Measurements from ENCODE around the gene NFS1.

NFS1 gene

DNA sequence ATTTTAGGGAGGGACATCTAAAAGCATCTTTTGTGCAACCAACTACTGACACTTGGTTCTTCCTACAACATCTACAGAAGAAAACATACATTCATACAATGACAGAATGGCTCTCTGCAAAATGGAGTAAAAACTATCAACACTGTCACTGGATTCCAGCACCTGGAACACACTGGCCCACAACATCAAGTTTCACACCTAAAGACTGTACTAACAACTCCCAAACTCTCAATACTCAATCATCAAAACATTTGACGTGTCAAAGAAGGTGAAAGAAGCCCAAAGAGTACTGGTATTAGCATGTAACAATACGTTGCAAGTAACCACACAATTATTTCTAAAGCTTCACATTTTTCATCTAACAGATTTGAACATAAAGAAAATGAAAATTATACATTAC, 36.6 kb downstream of the NFS1 start:
- Mint-ChIP-seq H3K27ac (no peak overlapping the region), H3K9me3 (no peaks in the 10 kb centered on the region), H3K36me3 (ENCODE audit: low read depth) (peaks cover 15% of the 10 kb centered on the region), H3K27me3 (no peaks in the 10 kb centered on the region), H3K4me1 (ENCODE audit: low read depth) (peaks cover 47% of the 10 kb centered on the region), H3K4me3 (peak overlapping the region; percentile 41)
- intact Hi-C loops (cut with micrococcal nuclease): no loop called here

DNA sequence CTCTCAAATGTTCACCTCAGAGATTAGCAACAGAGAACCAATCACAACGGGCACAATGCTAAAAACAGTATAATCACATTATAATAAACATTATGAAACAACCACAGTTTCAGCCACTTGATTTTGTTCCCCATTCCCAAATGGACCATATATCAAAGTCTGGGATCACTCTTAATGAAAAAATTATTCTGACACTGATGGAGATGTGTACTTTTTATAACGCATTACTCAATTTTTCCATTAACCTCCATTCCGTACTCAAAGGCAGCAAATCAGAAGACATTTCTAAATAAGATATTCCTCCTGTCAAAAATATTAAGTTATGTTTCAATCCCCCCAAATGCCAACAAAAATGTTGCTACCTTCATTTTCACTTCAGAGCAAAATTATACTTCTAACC, 37.2 kb downstream of the NFS1 start:
- Mint-ChIP-seq H3K9me3 (no peaks in the 10 kb centered on the region), H3K4me3 (peak overlapping the region; percentile 39), H3K4me1 (ENCODE audit: low read depth) (peaks cover 53% of the 10 kb centered on the region), H3K36me3 (ENCODE audit: low read depth) (peaks cover 21% of the 10 kb centered on the region), H3K27me3 (no peaks in the 10 kb centered on the region), H3K27ac (no peak overlapping the region)
- intact Hi-C loops (cut with micrococcal nuclease): no loop called here

DNA sequence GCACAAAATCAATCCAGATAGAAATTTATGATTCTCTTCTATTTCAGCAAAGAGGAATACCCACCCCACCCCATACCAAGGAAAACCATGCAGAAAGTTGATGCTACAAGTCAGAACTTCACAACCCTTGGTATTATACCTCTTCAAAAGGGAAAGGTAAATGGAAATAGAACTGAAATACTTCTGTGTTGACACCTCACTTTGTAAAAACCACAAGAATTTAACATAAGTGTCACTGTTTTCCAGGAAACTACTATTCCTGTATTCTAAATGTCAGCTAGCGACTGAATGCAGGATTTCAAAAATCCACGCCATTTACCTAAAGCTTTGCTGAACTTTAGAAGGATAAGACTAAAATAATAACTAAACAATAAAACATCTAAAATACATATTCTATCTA, 38.1 kb downstream of the NFS1 start:
- intact Hi-C loops (cut with micrococcal nuclease): no loop called here
- peaks cover 54% of the 10 kb centered on the region for H3K4me1 Mint-ChIP-seq (ENCODE audit: low read depth)
- no peaks in the 10 kb centered on the region for H3K27me3 Mint-ChIP-seq
- no peak overlapping the region for H3K27ac Mint-ChIP-seq
- no peaks in the 10 kb centered on the region for H3K9me3 Mint-ChIP-seq
- H3K36me3 Mint-ChIP-seq (ENCODE audit: low read depth): peaks cover 28% of the 10 kb centered on the region
- H3K4me3 Mint-ChIP-seq: no peak overlapping the region

GRCh38 chr20:35660122-35660937, 38.8 kb downstream of the NFS1 start:
- no peaks in the 10 kb centered on the region for H3K27me3 Mint-ChIP-seq
- H3K4me3 Mint-ChIP-seq: no peak overlapping the region
- H3K27ac Mint-ChIP-seq: no peak overlapping the region
- H3K4me1 Mint-ChIP-seq (ENCODE audit: low read depth): peaks cover 54% of the 10 kb centered on the region
- no peaks in the 10 kb centered on the region for H3K9me3 Mint-ChIP-seq
- intact Hi-C loops (cut with micrococcal nuclease): no loop called here
- peaks cover 28% of the 10 kb centered on the region for H3K36me3 Mint-ChIP-seq (ENCODE audit: low read depth)

DNA sequence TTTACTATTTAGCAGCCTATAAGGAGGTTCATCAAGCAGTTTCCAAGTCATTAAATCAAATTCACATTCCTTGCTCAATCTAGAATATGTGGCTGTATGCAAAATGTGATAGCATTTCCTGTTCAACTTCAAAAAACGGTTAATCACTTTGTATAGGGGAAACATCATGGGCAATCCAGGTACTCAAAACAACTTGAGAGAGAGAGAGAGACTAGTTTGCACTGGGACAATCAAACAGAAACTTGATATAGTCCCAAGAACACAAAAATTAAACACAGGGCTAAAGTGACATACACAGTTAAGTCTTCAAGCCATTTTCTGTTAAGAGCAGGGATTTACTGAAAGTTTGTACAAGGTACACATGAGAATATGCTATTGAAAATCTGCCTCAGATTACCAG, 41.9 kb downstream of the NFS1 start:
- intact Hi-C loops (cut with micrococcal nuclease): no loop called here
- H3K9me3 Mint-ChIP-seq: no peaks in the 10 kb centered on the region
- H3K4me1 Mint-ChIP-seq (ENCODE audit: low read depth): peaks cover 25% of the 10 kb centered on the region
- H3K4me3 Mint-ChIP-seq: no peak overlapping the region
- H3K27ac Mint-ChIP-seq: no peak overlapping the region
- peaks cover 13% of the 10 kb centered on the region for H3K36me3 Mint-ChIP-seq (ENCODE audit: low read depth)
- no peaks in the 10 kb centered on the region for H3K27me3 Mint-ChIP-seq

GRCh38 chr20:35654415-35654814, 44.7 kb downstream of the NFS1 start:
- Mint-ChIP-seq H3K4me1 (ENCODE audit: low read depth) (peaks cover 16% of the 10 kb centered on the region), H3K27me3 (no peaks in the 10 kb centered on the region), H3K4me3 (no peak overlapping the region), H3K36me3 (ENCODE audit: low read depth) (peaks cover 22% of the 10 kb centered on the region), H3K27ac (no peak overlapping the region), H3K9me3 (no peaks in the 10 kb centered on the region)
- intact Hi-C loops (cut with micrococcal nuclease): no loop called here

GRCh38 chr20:35653893-35654292, 45.3 kb downstream of the NFS1 start:
- peaks cover 12% of the 10 kb centered on the region for H3K4me1 Mint-ChIP-seq (ENCODE audit: low read depth)
- no peak overlapping the region for H3K27ac Mint-ChIP-seq
- H3K4me3 Mint-ChIP-seq: no peak overlapping the region
- no peaks in the 10 kb centered on the region for H3K27me3 Mint-ChIP-seq
- peaks cover 22% of the 10 kb centered on the region for H3K36me3 Mint-ChIP-seq (ENCODE audit: low read depth)
- no peaks in the 10 kb centered on the region for H3K9me3 Mint-ChIP-seq
- intact Hi-C loops (cut with micrococcal nuclease): no loop called here

DNA sequence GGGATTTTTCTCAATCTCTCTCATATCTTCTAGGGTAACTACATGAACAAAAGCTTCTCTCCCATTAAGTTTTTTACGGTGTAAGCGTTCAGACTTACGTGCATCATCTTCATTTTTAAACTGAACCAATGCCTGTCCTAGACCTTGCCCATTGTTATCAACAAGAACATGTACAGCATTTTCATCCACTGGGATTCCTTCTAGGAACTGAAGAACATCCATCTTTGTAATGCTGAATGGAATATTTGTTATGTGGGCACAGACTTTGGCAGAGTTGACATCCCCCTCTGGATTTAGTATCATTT, 45.8 kb downstream of the NFS1 start:
- peaks cover 7% of the 10 kb centered on the region for H3K4me1 Mint-ChIP-seq (ENCODE audit: low read depth)
- intact Hi-C loops (cut with micrococcal nuclease): no loop called here
- H3K27me3 Mint-ChIP-seq: no peaks in the 10 kb centered on the region
- no peaks in the 10 kb centered on the region for H3K9me3 Mint-ChIP-seq
- peaks cover 22% of the 10 kb centered on the region for H3K36me3 Mint-ChIP-seq (ENCODE audit: low read depth)
- no peak overlapping the region for H3K27ac Mint-ChIP-seq
- no peak overlapping the region for H3K4me3 Mint-ChIP-seq

- no peaks in the 10 kb centered on the region for H3K9me3 Mint-ChIP-seq
- intact Hi-C loops (cut with micrococcal nuclease): no loop called here
- no peaks in the 10 kb centered on the region for H3K27me3 Mint-ChIP-seq
- no peak overlapping the region for H3K4me3 Mint-ChIP-seq
- peaks cover 26% of the 10 kb centered on the region for H3K36me3 Mint-ChIP-seq (ENCODE audit: low read depth)
- H3K4me1 Mint-ChIP-seq (ENCODE audit: low read depth): peaks cover 7% of the 10 kb centered on the region
- H3K27ac Mint-ChIP-seq: no peak overlapping the region
Observed at GRCh38 chr20:35652641-35653429, 46.3 kb downstream of the NFS1 start.

DNA sequence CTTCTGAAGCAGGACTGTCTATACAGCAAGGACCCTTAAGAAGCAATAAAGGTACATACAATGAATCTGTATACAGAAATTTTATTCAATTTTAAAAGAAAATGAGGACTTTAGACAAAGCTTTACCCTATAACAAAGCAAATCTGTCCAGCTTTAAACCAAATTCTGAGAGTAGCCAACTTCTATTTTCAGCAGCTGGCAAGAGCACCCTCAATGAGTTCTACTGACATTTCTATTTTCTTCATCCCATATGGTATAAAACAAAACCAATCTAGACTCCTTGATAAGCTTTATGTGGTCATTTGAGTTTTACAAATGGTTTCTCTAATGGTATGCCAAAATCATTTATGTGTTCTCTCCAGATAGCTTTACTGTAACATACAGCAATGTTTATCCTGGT, 47.2 kb downstream of the NFS1 start:
- H3K9me3 Mint-ChIP-seq: no peaks in the 10 kb centered on the region
- intact Hi-C loops (cut with micrococcal nuclease): no loop called here
- peaks cover 26% of the 10 kb centered on the region for H3K36me3 Mint-ChIP-seq (ENCODE audit: low read depth)
- no peak overlapping the region for H3K4me3 Mint-ChIP-seq
- no peaks in the 10 kb centered on the region for H3K27me3 Mint-ChIP-seq
- no peak overlapping the region for H3K27ac Mint-ChIP-seq
- H3K4me1 Mint-ChIP-seq (ENCODE audit: low read depth): peaks cover 1% of the 10 kb centered on the region

DNA sequence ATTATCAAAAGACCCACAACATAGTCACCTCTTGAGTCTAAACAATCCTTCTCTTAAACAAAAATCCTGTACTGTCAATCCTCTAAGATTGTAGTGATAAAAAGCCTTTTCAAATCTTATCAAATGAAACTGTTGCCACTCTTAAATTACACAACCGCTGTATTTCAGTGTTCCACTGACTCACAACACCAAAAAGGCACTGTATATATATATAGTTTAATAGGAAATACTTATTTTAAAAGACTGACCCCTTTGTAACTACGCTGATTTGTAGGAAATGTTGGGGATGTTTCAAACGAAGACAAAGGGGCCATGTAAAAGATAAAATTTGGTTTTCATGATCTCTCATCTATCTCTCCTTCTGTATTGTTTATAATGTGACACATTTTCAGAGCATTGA, 48.5 kb downstream of the NFS1 start:
- Mint-ChIP-seq H3K36me3 (ENCODE audit: low read depth) (peaks cover 22% of the 10 kb centered on the region), H3K4me1 (ENCODE audit: low read depth) (no peaks in the 10 kb centered on the region), H3K27ac (no peak overlapping the region), H3K27me3 (no peaks in the 10 kb centered on the region), H3K4me3 (no peak overlapping the region), H3K9me3 (no peaks in the 10 kb centered on the region)
- intact Hi-C loops (cut with micrococcal nuclease): no loop called here

DNA sequence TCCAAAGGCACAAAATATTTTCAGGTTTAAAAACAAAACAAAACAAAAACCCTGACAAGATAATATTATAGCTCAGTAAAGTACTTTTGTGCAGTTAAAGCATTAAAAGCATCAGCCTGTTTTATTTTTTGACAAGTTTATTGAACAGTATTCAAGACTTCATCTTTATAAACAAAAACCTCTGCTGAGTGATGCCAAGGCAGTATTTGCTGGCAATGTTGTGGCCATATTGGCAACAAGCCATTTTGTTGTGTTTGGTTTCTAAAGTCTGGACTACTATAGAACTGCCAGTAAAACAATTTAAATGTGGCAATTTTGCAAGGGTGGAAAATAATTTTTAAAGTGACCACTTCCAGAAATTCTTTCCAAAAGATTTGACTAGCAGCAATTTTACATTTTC, 50.3 kb downstream of the NFS1 start:
- H3K27ac Mint-ChIP-seq: no peak overlapping the region
- intact Hi-C loops (cut with micrococcal nuclease): no loop called here
- H3K4me1 Mint-ChIP-seq (ENCODE audit: low read depth): no peaks in the 10 kb centered on the region
- peaks cover 32% of the 10 kb centered on the region for H3K36me3 Mint-ChIP-seq (ENCODE audit: low read depth)
- no peaks in the 10 kb centered on the region for H3K27me3 Mint-ChIP-seq
- no peaks in the 10 kb centered on the region for H3K9me3 Mint-ChIP-seq
- H3K4me3 Mint-ChIP-seq: no peak overlapping the region

DNA sequence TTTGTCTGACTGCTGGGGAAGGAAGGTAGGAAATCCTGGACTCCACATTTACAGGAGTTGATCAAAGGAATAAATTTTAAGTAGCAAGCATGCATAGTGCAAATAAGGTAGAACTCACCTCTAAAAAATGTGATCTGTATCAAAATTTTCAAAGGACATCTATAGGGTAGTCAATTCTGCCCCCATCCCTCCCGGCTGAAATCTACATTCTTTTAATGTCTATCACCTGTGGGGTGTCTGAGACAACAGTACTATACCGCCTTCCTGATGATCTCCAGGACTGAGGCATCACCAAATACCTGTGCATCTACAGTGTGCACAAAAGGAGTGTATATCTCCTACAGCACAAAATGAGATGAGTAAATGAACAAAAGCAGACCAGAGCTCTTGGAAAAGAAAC, 54.3 kb downstream of the NFS1 start:
- no peak overlapping the region for H3K27ac Mint-ChIP-seq
- H3K9me3 Mint-ChIP-seq: no peaks in the 10 kb centered on the region

GRCh38 chr20:35643045-35643444, 56.1 kb downstream of the NFS1 start:
- H3K27me3 Mint-ChIP-seq: no peaks in the 10 kb centered on the region
- H3K27ac Mint-ChIP-seq: no peak overlapping the region
- H3K4me1 Mint-ChIP-seq (ENCODE audit: low read depth): peaks cover 5% of the 10 kb centered on the region
- H3K9me3 Mint-ChIP-seq: no peaks in the 10 kb centered on the region
- peaks cover 38% of the 10 kb centered on the region for H3K36me3 Mint-ChIP-seq (ENCODE audit: low read depth)
- no peak overlapping the region for H3K4me3 Mint-ChIP-seq
- intact Hi-C loops (cut with micrococcal nuclease): no loop called here

More for the DNA sequence above, 54.3 kb downstream of the NFS1 start:
- Mint-ChIP-seq H3K4me3 (no peak overlapping the region), H3K27me3 (no peaks in the 10 kb centered on the region), H3K36me3 (ENCODE audit: low read depth) (peaks cover 40% of the 10 kb centered on the region), H3K4me1 (ENCODE audit: low read depth) (peaks cover 5% of the 10 kb centered on the region)
- intact Hi-C loops (cut with micrococcal nuclease): no loop called here

Measured in dendritic cell treated with granulocyte-macrophage colony-stimulating factor and Interleukin-4, amounts not matched to agents 40 ng/mL and 50 ng/mL, for 4 days (primary cell).